ENCODE measurements around the gene TNFSF8. TPM values are rescaled to one million over a fixed set of nuclear protein-coding genes. Genes with fewer than 3 reads are reported as not detected.

The TNFSF8 gene
- total RNA-seq, 2 experiments from 2014 or later, result 70.9 to 71.6 TPM

- Mint-ChIP-seq H3K4me1 (ENCODE audit: low read depth) (peaks cover 34% of the 10 kb centered on the region), H3K27ac (peak overlapping the region; percentile 60), H3K9me3 (no peaks in the 10 kb centered on the region), H3K4me3 (peak overlapping the region; percentile 8), H3K27me3 (no peaks in the 10 kb centered on the region), H3K36me3 (ENCODE audit: low read depth) (no peaks in the 10 kb centered on the region)
- TF ChIP-seq CTCF (IDR thresholded peaks at IDR 0.05), result no peak
- Histone ChIP-seq H3K4me3 (ENCODE audit: low read length) (no peak overlapping the region), H3K9me3 (ENCODE audit: control insufficient read depth in 1 of 2, insufficient read depth in 1 of 2, low read length in 2 of 2) (no peaks in the 10 kb centered on the region), H3K27ac (ENCODE audit: low read depth in 1 of 2, low read length in 2 of 2) (no peak overlapping the region), H3K4me1 (ENCODE audit: insufficient read depth, low read length) (peaks cover 13% of the 10 kb centered on the region), H3K27me3 (ENCODE audit: control insufficient read depth in 1 of 2, insufficient read depth in 2 of 2, low read length in 2 of 2) (no peaks in the 10 kb centered on the region), H3K36me3 (ENCODE audit: insufficient read depth, low read length) (no peaks in the 10 kb centered on the region)
- CTCF ChIA-PET, result no interaction called here
- DNase-seq, result peak in 1 of 14 experiments; percentile 38
- ATAC-seq (ENCODE audit: poor library complexity), result peak; percentile 46
- POLR2A ChIA-PET, result interaction anchor here (0.6 to 2.6 kb wide), 4 partner anchors 9 to 40 kb away, joined by 4 to 14 read pairs (median 8); partner anchors contain the start of gene TNFSF8
- intact Hi-C loops (cut with DNase I, micrococcal nuclease), result no loop called here
Measured at GRCh38 chr9:114938687-114939575, 8.5 kb upstream of the TNFSF8 start.

GRCh38 chr9:114937516-114937915, 7.1 kb upstream of the TNFSF8 start:
- Histone ChIP-seq H3K36me3 (ENCODE audit: insufficient read depth, low read length) (no peaks in the 10 kb centered on the region), H3K9me3 (ENCODE audit: control insufficient read depth in 1 of 2, insufficient read depth in 1 of 2, low read length in 2 of 2) (no peaks in the 10 kb centered on the region), H3K27ac (ENCODE audit: low read depth in 1 of 2, low read length in 2 of 2) (no peak overlapping the region), H3K4me1 (ENCODE audit: insufficient read depth, low read length) (peaks cover 13% of the 10 kb centered on the region), H3K27me3 (ENCODE audit: control insufficient read depth in 1 of 2, insufficient read depth in 2 of 2, low read length in 2 of 2) (no peaks in the 10 kb centered on the region), H3K4me3 (ENCODE audit: low read length) (no peak overlapping the region)
- ATAC-seq (ENCODE audit: poor library complexity) (no peak), DNase-seq (no peak)
- intact Hi-C loops (cut with DNase I, micrococcal nuclease), result no loop called here
- TF ChIP-seq CTCF (IDR thresholded peaks at IDR 0.05), result no peak
- Mint-ChIP-seq H3K9me3 (no peaks in the 10 kb centered on the region), H3K4me1 (ENCODE audit: low read depth) (peaks cover 37% of the 10 kb centered on the region), H3K36me3 (ENCODE audit: low read depth) (no peaks in the 10 kb centered on the region), H3K27me3 (no peaks in the 10 kb centered on the region), H3K27ac (no peak overlapping the region), H3K4me3 (no peak overlapping the region)
- ChIA-PET CTCF (interaction anchor here (0.7 to 1.6 kb wide), 2 partner anchors 10 to 202 kb away, joined by 3 read pairs; no protein-coding TSS in a partner anchor), POLR2A (interaction anchor here (1.1 to 2.1 kb wide), 3 partner anchors 8 to 38 kb away, joined by 3 to 9 read pairs (median 7); no protein-coding TSS in a partner anchor)

GRCh38 chr9:114936581-114936980, 6.2 kb upstream of the TNFSF8 start:
- H3K27ac ChIP-seq (ENCODE audit: low read depth in 1 of 2, low read length in 2 of 2), result no peak overlapping the region
- no peaks in the 10 kb centered on the region for H3K27me3 Mint-ChIP-seq
- H3K4me3 ChIP-seq (ENCODE audit: low read length), result no peak overlapping the region
- H3K4me1 ChIP-seq (ENCODE audit: insufficient read depth, low read length), result peaks cover 16% of the 10 kb centered on the region
- ChIA-PET CTCF (interaction anchor here (1.6 kb wide), 1 partner anchor 201 kb away, joined by 3 read pairs; no protein-coding TSS in a partner anchor), POLR2A (interaction anchor here (0.8 to 1.5 kb wide), 4 partner anchors 8 to 1750 kb away, joined by 3 to 7 read pairs (median 4); no protein-coding TSS in a partner anchor)
- H3K4me3 Mint-ChIP-seq, result no peak overlapping the region
- H3K27ac Mint-ChIP-seq, result no peak overlapping the region
- ATAC-seq (ENCODE audit: poor library complexity) (no peak), DNase-seq (no peak)
- H3K27me3 ChIP-seq (ENCODE audit: control insufficient read depth in 1 of 2, insufficient read depth in 2 of 2, low read length in 2 of 2), result no peaks in the 10 kb centered on the region
- H3K9me3 ChIP-seq (ENCODE audit: control insufficient read depth in 1 of 2, insufficient read depth in 1 of 2, low read length in 2 of 2), result no peaks in the 10 kb centered on the region
- H3K4me1 Mint-ChIP-seq (ENCODE audit: low read depth), result peaks cover 46% of the 10 kb centered on the region
- H3K36me3 Mint-ChIP-seq (ENCODE audit: low read depth), result no peaks in the 10 kb centered on the region
- TF ChIP-seq CTCF (IDR thresholded peaks at IDR 0.05), result no peak
- H3K9me3 Mint-ChIP-seq, result no peaks in the 10 kb centered on the region
- no peaks in the 10 kb centered on the region for H3K36me3 ChIP-seq (ENCODE audit: insufficient read depth, low read length)
- intact Hi-C loops (cut with DNase I, micrococcal nuclease), result no loop called here

Data from CD4-positive, alpha-beta T cell (primary cell).